Astrocyte of the cerebellum (primary cell): ENCODE results near the gene PCDHA12.
"Not testable (repeated sequence)": the region's sequence is repeated elsewhere in the genome, so short reads cannot be mapped to it uniquely, and the experiment has no call there.

ENCODE experiments used
- DNase-seq: peaks from one replicate; pipeline ENCODE4 v3.0.0-alpha.2; 2011; ENCODE audit warnings: low read depth
- H3K4me3 ChIP-seq: 2 replicates; pipeline ENCODE4 v1.5.1; 2011; ENCODE audit warnings: mild to moderate bottlenecking, low read depth, low read length, moderate library complexity
- CTCF ChIP-seq: IDR thresholded peaks from 2 replicates; pipeline ENCODE4 v1.5.1; 2012; ENCODE audit warnings: low read length, low read depth, moderate library complexity, mild to moderate bottlenecking; ENCODE audit errors: missing control alignments
- in situ Hi-C: cut with HindIII; loops from 2 replicates; pipeline ENCODE4 v1.10.0; 2017; ENCODE audit warnings: low sequenced_read_pairs

PCDHA12 gene

GRCh38 chr5:140835622-140836510, 39.2 kb upstream of the PCDHA12 start:
- DNase-seq: no peak
- in situ Hi-C loops: no loop called here
- TF ChIP-seq CTCF: no peak

GRCh38 chr5:140840978-140841962, 33.8 kb upstream of the PCDHA12 start, which contains the start of gene PCDHA8:
Gene PCDHA8, plus strand, starts transcription at chr5:140841187. Its CDS starts 135 bp downstream, at chr5:140841322.
- DNase-seq: no peak
- TF ChIP-seq CTCF: no peak
- in situ Hi-C loops: no loop called here

More at GRCh38 chr5:140835622-140836510, 39.2 kb upstream of the PCDHA12 start:
- no peak overlapping the region for H3K4me3 ChIP-seq

GRCh38 chr5:140842798-140843733, 32.0 kb upstream of the PCDHA12 start:
- no peak for DNase-seq

More at GRCh38 chr5:140840978-140841962, 33.8 kb upstream of the PCDHA12 start, which contains the start of gene PCDHA8:
- no peak within 1 kb of the TSS for H3K4me3 ChIP-seq

GRCh38 chr5:140848139-140849102, 26.7 kb upstream of the PCDHA12 start, which contains the start of gene PCDHA9:
Gene PCDHA9, plus strand, starts transcription at chr5:140848382. Its CDS starts 114 bp downstream, at chr5:140848496.
- H3K4me3 ChIP-seq, in situ Hi-C loops, DNase-seq: not testable (repeated sequence)

More at GRCh38 chr5:140842798-140843733, 32.0 kb upstream of the PCDHA12 start:
- no peak for TF ChIP-seq CTCF
- in situ Hi-C loops: no loop called here
- no peak overlapping the region for H3K4me3 ChIP-seq

GRCh38 chr5:140849831-140850634, 25.1 kb upstream of the PCDHA12 start:
- H3K4me3 ChIP-seq, in situ Hi-C loops, DNase-seq: not testable (repeated sequence)
